LNCAP (cell line): ENCODE data around the gene KLK2.

Source experiments
- TF ChIP-seq, protein P1 (sequence below): fragments of 450-650 bp; IDR thresholded peaks from 2 replicates; pipeline ENCODE4 v1.5.1; 2017; ENCODE audit warnings: mild to moderate bottlenecking

KLK2 gene

GRCh38 chr19:50854636-50855410 lies 18.4 kb upstream of the KLK2 start, which contains the start of gene KLK3:
Gene KLK3 (plus strand): TSS chr19:50854915. CDS start chr19:50854956, 41 bp downstream.
- TF ChIP-seq, protein P1, sequence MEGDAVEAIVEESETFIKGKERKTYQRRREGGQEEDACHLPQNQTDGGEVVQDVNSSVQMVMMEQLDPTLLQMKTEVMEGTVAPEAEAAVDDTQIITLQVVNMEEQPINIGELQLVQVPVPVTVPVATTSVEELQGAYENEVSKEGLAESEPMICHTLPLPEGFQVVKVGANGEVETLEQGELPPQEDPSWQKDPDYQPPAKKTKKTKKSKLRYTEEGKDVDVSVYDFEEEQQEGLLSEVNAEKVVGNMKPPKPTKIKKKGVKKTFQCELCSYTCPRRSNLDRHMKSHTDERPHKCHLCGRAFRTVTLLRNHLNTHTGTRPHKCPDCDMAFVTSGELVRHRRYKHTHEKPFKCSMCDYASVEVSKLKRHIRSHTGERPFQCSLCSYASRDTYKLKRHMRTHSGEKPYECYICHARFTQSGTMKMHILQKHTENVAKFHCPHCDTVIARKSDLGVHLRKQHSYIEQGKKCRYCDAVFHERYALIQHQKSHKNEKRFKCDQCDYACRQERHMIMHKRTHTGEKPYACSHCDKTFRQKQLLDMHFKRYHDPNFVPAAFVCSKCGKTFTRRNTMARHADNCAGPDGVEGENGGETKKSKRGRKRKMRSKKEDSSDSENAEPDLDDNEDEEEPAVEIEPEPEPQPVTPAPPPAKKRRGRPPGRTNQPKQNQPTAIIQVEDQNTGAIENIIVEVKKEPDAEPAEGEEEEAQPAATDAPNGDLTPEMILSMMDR: no peak

DNA sequence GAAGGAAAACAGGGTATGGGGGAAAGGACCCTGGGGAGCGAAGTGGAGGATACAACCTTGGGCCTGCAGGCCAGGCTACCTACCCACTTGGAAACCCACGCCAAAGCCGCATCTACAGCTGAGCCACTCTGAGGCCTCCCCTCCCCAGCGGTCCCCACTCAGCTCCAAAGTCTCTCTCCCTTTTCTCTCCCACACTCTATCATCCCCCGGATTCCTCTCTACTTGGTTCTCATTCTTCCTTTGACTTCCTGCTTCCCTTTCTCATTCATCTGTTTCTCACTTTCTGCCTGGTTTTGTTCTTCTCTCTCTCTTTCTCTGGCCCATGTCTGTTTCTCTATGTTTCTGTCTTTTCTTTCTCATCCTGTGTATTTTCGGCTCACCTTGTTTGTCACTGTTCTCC lies 15.9 kb upstream of the KLK2 start:
- TF ChIP-seq, protein P1: no peak

DNA sequence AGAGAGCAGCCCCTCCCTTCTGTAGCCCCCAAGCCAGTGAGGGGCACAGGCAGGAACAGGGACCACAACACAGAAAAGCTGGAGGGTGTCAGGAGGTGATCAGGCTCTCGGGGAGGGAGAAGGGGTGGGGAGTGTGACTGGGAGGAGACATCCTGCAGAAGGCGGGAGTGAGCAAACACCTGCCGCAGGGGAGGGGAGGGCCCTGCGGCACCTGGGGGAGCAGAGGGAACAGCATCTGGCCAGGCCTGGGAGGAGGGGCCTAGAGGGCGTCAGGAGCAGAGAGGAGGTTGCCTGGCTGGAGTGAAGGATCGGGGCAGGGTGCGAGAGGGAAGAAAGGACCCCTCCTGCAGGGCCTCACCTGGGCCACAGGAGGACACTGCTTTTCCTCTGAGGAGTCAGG lies 14.4 kb upstream of the KLK2 start:
- TF ChIP-seq, protein P1: no peak

GRCh38 chr19:50859849-50860248 lies 13.4 kb upstream of the KLK2 start:
- TF ChIP-seq, protein P1: no peak

DNA sequence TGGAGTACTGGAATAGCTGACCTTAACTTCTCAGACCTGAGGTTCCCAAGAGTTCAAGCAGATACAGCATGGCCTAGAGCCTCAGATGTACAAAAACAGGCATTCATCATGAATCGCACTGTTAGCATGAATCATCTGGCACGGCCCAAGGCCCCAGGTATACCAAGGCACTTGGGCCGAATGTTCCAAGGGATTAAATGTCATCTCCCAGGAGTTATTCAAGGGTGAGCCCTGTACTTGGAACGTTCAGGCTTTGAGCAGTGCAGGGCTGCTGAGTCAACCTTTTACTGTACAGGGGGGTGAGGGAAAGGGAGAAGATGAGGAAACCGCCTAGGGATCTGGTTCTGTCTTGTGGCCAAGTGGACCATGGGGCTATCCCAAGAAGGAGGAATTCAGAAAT lies 12.2 kb upstream of the KLK2 start:
- TF ChIP-seq, protein P1: no peak

DNA sequence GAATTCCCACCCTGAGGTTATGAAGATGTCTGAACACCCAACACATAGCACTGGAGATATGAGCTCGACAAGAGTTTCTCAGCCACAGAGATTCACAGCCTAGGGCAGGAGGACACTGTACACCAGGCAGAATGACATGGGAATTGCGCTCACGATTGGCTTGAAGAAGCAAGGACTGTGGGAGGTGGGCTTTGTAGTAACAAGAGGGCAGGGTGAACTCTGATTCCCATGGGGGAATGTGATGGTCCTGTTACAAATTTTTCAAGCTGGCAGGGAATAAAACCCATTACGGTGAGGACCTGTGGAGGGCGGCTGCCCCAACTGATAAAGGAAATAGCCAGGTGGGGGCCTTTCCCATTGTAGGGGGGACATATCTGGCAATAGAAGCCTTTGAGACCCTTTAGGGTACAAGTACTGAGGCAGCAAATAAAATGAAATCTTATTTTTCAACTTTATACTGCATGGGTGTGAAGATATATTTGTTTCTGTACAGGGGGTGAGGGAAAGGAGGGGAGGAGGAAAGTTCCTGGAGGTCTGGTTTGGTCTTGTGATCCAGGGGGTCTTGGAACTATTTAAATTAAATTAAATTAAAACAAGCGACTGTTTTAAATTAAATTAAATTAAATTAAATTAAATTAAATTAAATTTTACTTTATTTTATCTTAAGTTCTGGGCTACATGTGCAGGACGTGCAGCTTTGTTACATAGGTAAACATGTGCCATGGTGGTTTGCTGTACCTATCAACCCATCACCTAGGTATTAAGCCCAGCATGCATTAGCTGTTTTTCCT lies 11.5 kb upstream of the KLK2 start:
- TF ChIP-seq, protein P1: no peak

GRCh38 chr19:50869479-50869878 lies 3.8 kb upstream of the KLK2 start:
- TF ChIP-seq, protein P1: no peak
